Tongue (tissue), 2 donors: ENCODE measurements around the gene RFX2. TPM values are rescaled to one million over a fixed set of nuclear protein-coding genes. Genes with fewer than 3 reads are reported as not detected.

ENCODE experiments used
- DNase-seq: peaks from one replicate; pipeline ENCODE4 v3.0.0-alpha.2; 2015
- total RNA-seq: library from RNA; depleted of rRNA; stranded (reverse); fragments of >200 nt; gene quantifications from one replicate; pipeline ENCODE4 v1.2.3, GENCODE V29; 2014

The RFX2 gene
- total RNA-seq, 1 donor from 2014 or later, result 12.5 TPM

GRCh38 chr19:6103894-6104293 lies 6.4 kb downstream of the RFX2 start:
- DNase-seq, result no peak

- peak; percentile 74 for DNase-seq
Measured at GRCh38 chr19:6103217-6103644, 7.1 kb downstream of the RFX2 start.

GRCh38 chr19:6101991-6102390 lies 8.3 kb downstream of the RFX2 start:
- DNase-seq, result no peak

- no peak for DNase-seq
Measured at GRCh38 chr19:6101291-6101825, 8.9 kb downstream of the RFX2 start.

- DNase-seq, result no peak
Measured at GRCh38 chr19:6100284-6100915, 9.9 kb downstream of the RFX2 start.

GRCh38 chr19:6099599-6099998 lies 10.7 kb downstream of the RFX2 start:
- no peak for DNase-seq

- DNase-seq, result no peak
Measured at GRCh38 chr19:6099033-6099432, 11.3 kb downstream of the RFX2 start.

GRCh38 chr19:6098574-6098973 lies 11.7 kb downstream of the RFX2 start:
- DNase-seq, result no peak

GRCh38 chr19:6097911-6098310 lies 12.4 kb downstream of the RFX2 start:
- no peak for DNase-seq

GRCh38 chr19:6095760-6096159 lies 14.5 kb downstream of the RFX2 start:
- DNase-seq, result peak; percentile 65

- peak; percentile 84 for DNase-seq
Measured at GRCh38 chr19:6092329-6093286, 17.7 kb downstream of the RFX2 start.

GRCh38 chr19:6091771-6092291 lies 18.5 kb downstream of the RFX2 start:
- no peak for DNase-seq

GRCh38 chr19:6090634-6091033 lies 19.7 kb downstream of the RFX2 start:
- DNase-seq, result no peak

- DNase-seq, result no peak
Measured at GRCh38 chr19:6088602-6089049, 21.7 kb downstream of the RFX2 start.

- DNase-seq, result no peak
Measured at GRCh38 chr19:6087074-6087571, 23.2 kb downstream of the RFX2 start.

- DNase-seq, result no peak
Measured at GRCh38 chr19:6086068-6086788, 24.1 kb downstream of the RFX2 start.

GRCh38 chr19:6084821-6085220 lies 25.5 kb downstream of the RFX2 start:
- DNase-seq, result no peak

- DNase-seq, result no peak
Measured at GRCh38 chr19:6079107-6079506, 31.2 kb downstream of the RFX2 start.

GRCh38 chr19:6078068-6078467 lies 32.2 kb downstream of the RFX2 start:
- no peak for DNase-seq

- no peak for DNase-seq
Measured at GRCh38 chr19:6076675-6077463, 33.4 kb downstream of the RFX2 start.

- no peak for DNase-seq
Measured at GRCh38 chr19:6076291-6076665, 34.0 kb downstream of the RFX2 start.
